Jurkat, Clone E6-1 (cell line): ENCODE results near the gene NCF4.

ENCODE experiments used
- DNase-seq: peaks from one replicate; pipeline ENCODE4 v3.0.0-alpha.2; 2011; ENCODE audit warnings: low read depth, low spot score
- H3K4me3 ChIP-seq: 2 replicates; pipeline ENCODE4 v1.5.1; 2011; ENCODE audit warnings: mild to moderate bottlenecking, low read length, control low read depth, moderate library complexity

The NCF4 gene

GRCh38 chr22:36862251-36863242 is 1.7 kb downstream of the NCF4 start:
- no peak overlapping the region for H3K4me3 ChIP-seq
- DNase-seq: no peak

GRCh38 chr22:36863281-36863680 is 2.5 kb downstream of the NCF4 start:
- H3K4me3 ChIP-seq: no peak overlapping the region
- no peak for DNase-seq

- no peak for DNase-seq
- H3K4me3 ChIP-seq: no peak overlapping the region
These were observed 3.2 kb downstream of the NCF4 start for GRCh38 chr22:36863979-36864378.

- DNase-seq: no peak
- H3K4me3 ChIP-seq: no peak overlapping the region
These were observed 3.8 kb downstream of the NCF4 start for GRCh38 chr22:36864454-36865215.

- no peak for DNase-seq
- H3K4me3 ChIP-seq: no peak overlapping the region
These were observed 4.5 kb downstream of the NCF4 start for GRCh38 chr22:36865346-36865745.

GRCh38 chr22:36867695-36868094 is 6.9 kb downstream of the NCF4 start:
- H3K4me3 ChIP-seq: no peak overlapping the region
- no peak for DNase-seq

- no peak overlapping the region for H3K4me3 ChIP-seq
- no peak for DNase-seq
These were observed 7.9 kb downstream of the NCF4 start for GRCh38 chr22:36868546-36869181.

- no peak overlapping the region for H3K4me3 ChIP-seq
- DNase-seq: no peak
These were observed 9.4 kb downstream of the NCF4 start for GRCh38 chr22:36870250-36870649.

GRCh38 chr22:36871669-36872081 is 10.9 kb downstream of the NCF4 start:
- no peak overlapping the region for H3K4me3 ChIP-seq
- no peak for DNase-seq

- no peak for DNase-seq
- H3K4me3 ChIP-seq: no peak overlapping the region
These were observed 11.3 kb downstream of the NCF4 start for GRCh38 chr22:36872084-36872483.

GRCh38 chr22:36872866-36873498 is 12.2 kb downstream of the NCF4 start:
- H3K4me3 ChIP-seq: no peak overlapping the region
- no peak for DNase-seq

- peak; percentile 29 for DNase-seq
- H3K4me3 ChIP-seq: no peak overlapping the region
These were observed 13.0 kb downstream of the NCF4 start for GRCh38 chr22:36873614-36874308.

GRCh38 chr22:36874309-36874696 is 13.5 kb downstream of the NCF4 start:
- DNase-seq: no peak
- no peak overlapping the region for H3K4me3 ChIP-seq

GRCh38 chr22:36874736-36875135 is 13.9 kb downstream of the NCF4 start:
- DNase-seq: no peak
- H3K4me3 ChIP-seq: no peak overlapping the region

- DNase-seq: no peak
- H3K4me3 ChIP-seq: no peak overlapping the region
These were observed 14.9 kb downstream of the NCF4 start for GRCh38 chr22:36875741-36876140.

GRCh38 chr22:36879775-36880174 is 19.0 kb downstream of the NCF4 start:
- H3K4me3 ChIP-seq: no peak overlapping the region
- DNase-seq: no peak

- no peak overlapping the region for H3K4me3 ChIP-seq
- peak; percentile 60 for DNase-seq
These were observed 20.9 kb downstream of the NCF4 start for GRCh38 chr22:36881504-36882245.
